Tibial nerve (tissue), 4 donors: ENCODE measurements around the gene OAS2. TPM values are rescaled to one million over a fixed set of nuclear protein-coding genes. Genes with fewer than 3 reads are reported as not detected.
A peak's percentile ranks its signal among the peaks of the same experiment; 100 is the strongest.

ENCODE experiments used
- DNase-seq, 2 donors: peaks; one replicate each; pipeline ENCODE4 v3.0.0-alpha.2; 2019; ENCODE audit warnings: low spot score in 2 of 2
- H3K27ac ChIP-seq, 4 donors: fragments of 200-600 bp; sonication (generic) in 3 of 4; one replicate each; pipeline ENCODE4 v1.5.1; 2017 to 2019; ENCODE audit warnings: mild to moderate bottlenecking in 1 of 4
- H3K27me3 ChIP-seq, 2 donors: fragments of 200-600 bp; sonication (generic) in 1 of 2; one replicate each; pipeline versions ENCODE4 v1.5.1 to v1.6.0; 2017 to 2019
- H3K36me3 ChIP-seq, 3 donors: fragments of 200-600 bp; sonication (generic); one replicate each; pipeline ENCODE4 v1.5.1; 2018 to 2019
- H3K4me1 ChIP-seq, 4 donors: fragments of 200-600 bp; sonication (generic) in 3 of 4; one replicate each; pipeline ENCODE4 v1.5.1; 2017 to 2019
- H3K4me3 ChIP-seq, 4 donors: fragments of 200-600 bp; sonication (generic) in 3 of 4; one replicate each; pipeline ENCODE4 v1.5.1; 2017 to 2019; ENCODE audit warnings: mild to moderate bottlenecking in 1 of 4, moderate library complexity in 1 of 4
- H3K9me3 ChIP-seq, 4 donors: fragments of 200-600 bp; sonication (generic) in 3 of 4; one replicate each; pipeline ENCODE4 v1.5.1; 2017 to 2019
- EP300 ChIP-seq, 2 donors: sonication (generic); formaldehyde crosslinking; IDR thresholded peaks; one replicate each; pipeline ENCODE4 v1.6.1; 2017; ENCODE audit warnings: antibody characterized with exemption in 2 of 2, mild to moderate bottlenecking in 1 of 2
- POLR2A ChIP-seq, 2 donors: fragments of 450-650 bp; IDR thresholded peaks; one replicate each; pipeline ENCODE4 v1.6.1; 2017; ENCODE audit warnings: antibody characterized with exemption in 2 of 2, mild to moderate bottlenecking in 2 of 2, moderate library complexity in 2 of 2
- WGBS, 2 donors: methylation state at CpG; one replicate each; pipeline ENCODE4 v1.1.5; 2018; 5-methylcytosine and 5-hydroxymethylcytosine counted together
- total RNA-seq, 4 donors: library from RNA; depleted of rRNA; stranded (reverse); fragments of >200 nt; gene quantifications; one replicate each; pipeline ENCODE4 v1.1.0, GENCODE V29; 2016
- TF ChIP-seq, protein P1 (sequence below), 5 experiments: fragments of 200-600 bp in 3 of 5; fragments of 450-650 bp in 2 of 5; sonication (generic) in 3 of 5; IDR thresholded peaks; one replicate each; pipeline ENCODE4 v1.5.1; 2016 to 2019; ENCODE audit warnings: antibody characterized with exemption in 5 of 5, mild to moderate bottlenecking in 3 of 5, moderate library complexity in 2 of 5

OAS2 gene
- total RNA-seq, 4 donors from 2014 or later = 3.1 to 28.4 (median 6.3) TPM

GRCh38 chr12:113048716-113049127, 70.4 kb downstream of the OAS2 start:
- no peak overlapping the region for H3K4me3 ChIP-seq
- H3K27ac ChIP-seq = no peak overlapping the region
- DNase-seq = peak; percentile 17 to 88
- H3K36me3 ChIP-seq = no peaks in the 10 kb centered on the region
- no peaks in the 10 kb centered on the region for H3K4me1 ChIP-seq
- no peaks in the 10 kb centered on the region for H3K27me3 ChIP-seq
- no peak for TF ChIP-seq EP300 (IDR thresholded peaks at IDR 0.05)
- TF ChIP-seq, protein P1, sequence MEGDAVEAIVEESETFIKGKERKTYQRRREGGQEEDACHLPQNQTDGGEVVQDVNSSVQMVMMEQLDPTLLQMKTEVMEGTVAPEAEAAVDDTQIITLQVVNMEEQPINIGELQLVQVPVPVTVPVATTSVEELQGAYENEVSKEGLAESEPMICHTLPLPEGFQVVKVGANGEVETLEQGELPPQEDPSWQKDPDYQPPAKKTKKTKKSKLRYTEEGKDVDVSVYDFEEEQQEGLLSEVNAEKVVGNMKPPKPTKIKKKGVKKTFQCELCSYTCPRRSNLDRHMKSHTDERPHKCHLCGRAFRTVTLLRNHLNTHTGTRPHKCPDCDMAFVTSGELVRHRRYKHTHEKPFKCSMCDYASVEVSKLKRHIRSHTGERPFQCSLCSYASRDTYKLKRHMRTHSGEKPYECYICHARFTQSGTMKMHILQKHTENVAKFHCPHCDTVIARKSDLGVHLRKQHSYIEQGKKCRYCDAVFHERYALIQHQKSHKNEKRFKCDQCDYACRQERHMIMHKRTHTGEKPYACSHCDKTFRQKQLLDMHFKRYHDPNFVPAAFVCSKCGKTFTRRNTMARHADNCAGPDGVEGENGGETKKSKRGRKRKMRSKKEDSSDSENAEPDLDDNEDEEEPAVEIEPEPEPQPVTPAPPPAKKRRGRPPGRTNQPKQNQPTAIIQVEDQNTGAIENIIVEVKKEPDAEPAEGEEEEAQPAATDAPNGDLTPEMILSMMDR (IDR thresholded peaks at IDR 0.05) = peak; percentile 74 to 94 (median 79)
- TF ChIP-seq POLR2A (IDR thresholded peaks at IDR 0.05) = no peak
- H3K9me3 ChIP-seq = peaks cover 0 to 5% (median 0%) of the 10 kb centered on the region in 4 donors
- 6 to 7% methylated on average over 6 of the region's 6 CpGs for WGBS, 2 donors

DNA sequence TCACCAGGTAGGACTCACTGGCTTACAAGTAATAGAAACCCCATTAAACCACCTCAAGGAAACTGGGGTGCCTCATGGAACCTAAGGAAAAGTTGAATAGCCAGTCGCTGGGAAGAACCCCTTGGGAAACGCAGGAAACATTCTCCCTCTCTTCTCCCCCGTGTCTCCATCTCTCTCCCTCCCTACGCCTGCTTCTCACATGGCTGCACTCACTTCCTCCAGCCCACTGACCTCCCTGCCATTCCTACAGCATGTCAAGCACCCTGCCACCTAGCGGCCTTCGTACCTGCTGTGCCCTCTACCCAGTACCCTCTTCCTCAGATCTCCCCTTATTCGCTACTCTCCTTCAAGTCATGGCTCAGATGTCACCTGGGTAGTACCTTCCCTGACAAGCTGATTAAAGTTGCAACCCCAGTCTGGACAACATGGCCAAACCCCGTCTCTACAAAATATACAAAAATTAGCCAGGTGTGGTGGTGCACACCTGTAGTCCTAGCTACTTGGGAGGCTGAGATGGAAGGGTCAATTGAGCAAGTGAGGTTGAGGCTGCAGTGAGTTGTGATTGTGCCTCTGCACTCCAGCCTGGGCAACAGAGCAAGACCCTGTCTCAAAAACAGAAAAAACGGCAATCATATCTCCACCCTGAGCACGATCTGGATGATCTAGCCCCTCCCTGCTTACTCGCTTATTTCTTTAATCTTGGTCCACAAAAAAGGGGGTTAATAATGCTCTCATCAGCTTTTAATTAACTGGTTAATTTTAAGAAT, 71.8 kb downstream of the OAS2 start:
- Histone ChIP-seq H3K9me3 (no peaks in the 10 kb centered on the region), H3K4me1 (no peaks in the 10 kb centered on the region), H3K27ac (no peak overlapping the region), H3K27me3 (peaks cover 0 to 7% of the 10 kb centered on the region in 2 donors), H3K36me3 (no peaks in the 10 kb centered on the region), H3K4me3 (no peak overlapping the region)
- DNase-seq = no peak
- WGBS, 2 donors = 51 to 55% methylated on average over 11 of the region's 11 CpGs
- TF ChIP-seq EP300 (IDR thresholded peaks at IDR 0.05) = no peak
- TF ChIP-seq POLR2A (IDR thresholded peaks at IDR 0.05) = no peak
- TF ChIP-seq, protein P1 (IDR thresholded peaks at IDR 0.05) = no peak

- 86 to 92% methylated on average over 7 of the region's 7 CpGs for WGBS, 2 donors
- Histone ChIP-seq H3K27ac (no peak overlapping the region), H3K36me3 (no peaks in the 10 kb centered on the region)
Measured at GRCh38 chr12:113050795-113051194, 72.5 kb downstream of the OAS2 start.

DNA sequence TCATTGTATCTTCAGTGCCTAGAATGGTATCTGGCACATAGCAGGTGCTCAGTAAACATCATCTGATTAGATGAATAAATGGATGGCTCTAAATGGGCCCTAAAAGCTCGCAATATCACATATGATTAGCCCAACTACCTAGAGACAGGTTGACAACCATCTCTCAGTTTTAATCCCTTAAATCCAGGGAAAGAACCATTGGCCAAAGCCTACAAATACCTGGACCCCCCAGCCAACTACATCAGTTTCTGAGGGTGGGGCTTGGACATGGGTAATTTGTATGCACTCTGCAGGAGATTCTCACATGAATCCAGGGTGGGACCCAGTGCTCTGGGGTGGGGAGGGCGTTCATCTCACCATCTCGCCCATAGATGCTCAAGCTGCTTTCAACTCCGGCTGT, 73.4 kb downstream of the OAS2 start:
- H3K27me3 ChIP-seq = peaks cover 0 to 23% of the 10 kb centered on the region in 2 donors
- no peak overlapping the region for H3K4me3 ChIP-seq
- TF ChIP-seq POLR2A (IDR thresholded peaks at IDR 0.05) = no peak
- no peak for TF ChIP-seq EP300 (IDR thresholded peaks at IDR 0.05)
- TF ChIP-seq, protein P1 (IDR thresholded peaks at IDR 0.05) = no peak
- no peak for DNase-seq
- peaks cover 0 to 14% (median 3%) of the 10 kb centered on the region in 4 donors for H3K4me1 ChIP-seq
- H3K36me3 ChIP-seq = no peaks in the 10 kb centered on the region
- H3K9me3 ChIP-seq = no peaks in the 10 kb centered on the region
- 80 to 86% methylated on average over 3 to 4 of the region's 4 CpGs for WGBS, 2 donors
- no peak overlapping the region for H3K27ac ChIP-seq

More at GRCh38 chr12:113050795-113051194, 72.5 kb downstream of the OAS2 start:
- DNase-seq = no peak
- H3K4me3 ChIP-seq = no peak overlapping the region
- TF ChIP-seq EP300 (IDR thresholded peaks at IDR 0.05) (no peak), POLR2A (IDR thresholded peaks at IDR 0.05) (no peak)
- TF ChIP-seq, protein P1 (IDR thresholded peaks at IDR 0.05) = no peak
- no peaks in the 10 kb centered on the region for H3K9me3 ChIP-seq
- peaks cover 0 to 4% (median 0%) of the 10 kb centered on the region in 4 donors for H3K4me1 ChIP-seq
- peaks cover 0 to 14% of the 10 kb centered on the region in 2 donors for H3K27me3 ChIP-seq

- WGBS, 2 donors = 64 to 71% methylated on average over 4 of the region's 4 CpGs
- H3K9me3 ChIP-seq = no peaks in the 10 kb centered on the region
- DNase-seq = no peak
- TF ChIP-seq EP300 (IDR thresholded peaks at IDR 0.05) = no peak
- TF ChIP-seq POLR2A (IDR thresholded peaks at IDR 0.05) = no peak
- TF ChIP-seq, protein P1 (IDR thresholded peaks at IDR 0.05) = no peak
- H3K36me3 ChIP-seq = no peaks in the 10 kb centered on the region
- peaks cover 0 to 29% of the 10 kb centered on the region in 2 donors for H3K27me3 ChIP-seq
- H3K27ac ChIP-seq = no peak overlapping the region
- no peak overlapping the region for H3K4me3 ChIP-seq
- H3K4me1 ChIP-seq = peaks cover 0 to 19% (median 8%) of the 10 kb centered on the region in 4 donors
Measured at GRCh38 chr12:113052326-113052725, 74.0 kb downstream of the OAS2 start.
